K562 (cell line): ENCODE data around the gene SIRT7. TPM values are rescaled to one million over a fixed set of nuclear protein-coding genes. Genes with fewer than 3 reads are reported as not detected.

Experiments
- BCOR ChIP-seq: fragments of 450-650 bp; IDR thresholded peaks from 2 replicates; pipeline ENCODE4 v1.6.1; 2016
- CBX5 ChIP-seq: IDR thresholded peaks from 2 replicates; pipeline ENCODE4 v1.6.1; 2014; ENCODE audit warnings: low read depth, borderline replicate concordance
- CREM ChIP-seq: IDR thresholded peaks from 2 replicates; pipeline ENCODE4 v1.6.1; 2014; ENCODE audit warnings: antibody characterized with exemption, low read depth
- FOXP1 ChIP-seq: sonication (generic); formaldehyde crosslinking; IDR thresholded peaks from 2 replicates; pipeline ENCODE4 v1.8.0; 2022; ENCODE audit warnings: mild to moderate bottlenecking, missing genetic modification reagents
- GATA2 ChIP-seq: sonication (generic); formaldehyde crosslinking; IDR thresholded peaks from 2 replicates; pipeline ENCODE4 v1.4.0; 2020; ENCODE audit warnings: mild to moderate bottlenecking, missing genetic modification reagents
- HDAC1 ChIP-seq, 2 experiments: fragments of 450-650 bp; IDR thresholded peaks; 2 replicates each; pipeline ENCODE4 v1.6.1; 2016 to 2017; ENCODE audit warnings: inconsistent platforms in 1 of 2, mild to moderate bottlenecking in 1 of 2, moderate library complexity in 1 of 2
- MEIS2 ChIP-seq: fragments of 450-650 bp; IDR thresholded peaks from 2 replicates; pipeline ENCODE4 v1.6.1; 2014; ENCODE audit warnings: mild to moderate bottlenecking; ENCODE audit not compliant: partially characterized antibody
- MYNN ChIP-seq, 2 experiments: sonication (generic); formaldehyde crosslinking in 1 of 2; IDR thresholded peaks; 2 replicates each; pipeline versions ENCODE4 v1.5.0 to v1.6.1; 2016 to 2020; ENCODE audit warnings: antibody characterized with exemption in 1 of 2, missing genetic modification reagents in 1 of 2
- NFE2 ChIP-seq: IDR thresholded peaks from 2 replicates; pipeline ENCODE4 v1.6.1; 2014; ENCODE audit warnings: antibody characterized with exemption, low read depth
- PCBP1 ChIP-seq: fragments of 200-400 bp; formaldehyde crosslinking; IDR thresholded peaks from 2 replicates; pipeline ENCODE4 v1.6.1; 2018; ENCODE audit warnings: mild to moderate bottlenecking, low read depth, low read length; ENCODE audit not compliant: poor library complexity, severe bottlenecking
- PHF8 ChIP-seq: fragments of 200-600 bp; sonication (generic); IDR thresholded peaks from 2 replicates; pipeline ENCODE4 v1.6.1; 2012; ENCODE audit warnings: mixed run types, mild to moderate bottlenecking, inconsistent platforms, low read length, moderate library complexity, borderline replicate concordance
- PKNOX1 ChIP-seq: fragments of 450-650 bp; IDR thresholded peaks from 2 replicates; pipeline ENCODE4 v1.6.1; 2016
- SIRT6 ChIP-seq: IDR thresholded peaks from one replicate; pipeline ENCODE4 v1.6.1; 2012; ENCODE audit warnings: low read depth, mild to moderate bottlenecking, control low read depth, inconsistent platforms, low read length, moderate library complexity
- SOX6 ChIP-seq: fragments of 450-650 bp; IDR thresholded peaks from 2 replicates; pipeline ENCODE4 v1.6.1; 2014; ENCODE audit warnings: mild to moderate bottlenecking
- SRSF3 ChIP-seq: fragments of 200-400 bp; formaldehyde crosslinking; IDR thresholded peaks from 2 replicates; pipeline ENCODE4 v1.6.1; 2016; ENCODE audit warnings: mild to moderate bottlenecking, low read length, moderate library complexity; ENCODE audit not compliant: insufficient read depth
- TCF7 ChIP-seq: sonication (generic); IDR thresholded peaks from 2 replicates; pipeline ENCODE4 v1.6.1; 2016; ENCODE audit warnings: antibody characterized with exemption, borderline replicate concordance
- TFAP4 ChIP-seq: sonication (generic); formaldehyde crosslinking; IDR thresholded peaks from 2 replicates; pipeline ENCODE4 v1.8.0; 2022; ENCODE audit warnings: missing genetic modification reagents, mild to moderate bottlenecking, moderate library complexity, borderline replicate concordance
- THAP12 ChIP-seq: fragments of 250-450 bp; sonication (Bioruptor Pico); IDR thresholded peaks from 2 replicates; pipeline ENCODE4 v1.9.0; 2021; ENCODE audit warnings: mild to moderate bottlenecking, inconsistent platforms
- TOE1 ChIP-seq, 2 experiments: fragments of 450-650 bp in 1 of 2; sonication (generic) in 1 of 2; formaldehyde crosslinking in 1 of 2; IDR thresholded peaks; 2 replicates each; pipeline versions ENCODE4 v1.7.1 to v1.8.0; 2016 to 2022; ENCODE audit warnings: borderline replicate concordance in 2 of 2, mild to moderate bottlenecking in 2 of 2, antibody characterized with exemption in 1 of 2, inconsistent platforms in 1 of 2, low read depth in 1 of 2, missing genetic modification reagents in 1 of 2, moderate library complexity in 1 of 2
- YBX1 ChIP-seq: fragments of 450-650 bp; IDR thresholded peaks from 2 replicates; pipeline ENCODE4 v1.7.1; 2016; ENCODE audit warnings: mild to moderate bottlenecking
- ZBTB12 ChIP-seq: fragments of 250-450 bp; sonication (Bioruptor Pico); IDR thresholded peaks from 2 replicates; pipeline ENCODE4 v1.4.0; 2020
- polyA plus RNA-seq, 8 experiments: library from polyadenylated mRNA; depleted of rRNA in 4 of 8; stranded (reverse) in 5 of 8; unstranded in 3 of 8; fragments of >200 nt; fragmentation: Nextera tagmentation in 2 of 8; fragmentation: Illumina TruSeq in 1 of 8; extraction: Ambion mirVana in 2 of 8; extraction: Trizol in 1 of 8; gene quantifications; 2 replicates each; pipeline versions ENCODE4 v1.2.1 to v1.2.3, GENCODE V29; 2011 to 2014; ENCODE audit warnings: inconsistent platforms in 1 of 8, missing spikeins in 1 of 8
- total RNA-seq, 7 experiments: library from RNA; depleted of rRNA in 6 of 7; stranded (reverse); fragments of >200 nt in 6 of 7; fragmentation: Illumina TruSeq in 2 of 7; extraction: Trizol in 2 of 7; gene quantifications; 2 replicates each; pipeline versions ENCODE4 v1.2.1 to v1.2.3, GENCODE V29; 2011 to 2021; ENCODE audit warnings: low replicate concordance in 1 of 7

The SIRT7 gene
- total and polyA plus RNA-seq, 9 of the 15 experiments (the other 6 are each of a cell fraction or from before 2014, with no cell fraction given): 1.6 to 54.8 (median 20.3) TPM

GRCh38 chr17:81923302-81924260 is 5.6 kb upstream of the SIRT7 start (continued):
- TF ChIP-seq HDAC1 (IDR thresholded peaks at IDR 0.05) (peak in 1 of 2 experiments; percentile 71; a peak in 2 of 4 replicates), PCBP1 (peak; percentile 57), YBX1 (no peak), GATA2 (CRISPR knock-in tag) (no peak), PHF8 (peak; percentile 19; the same call in 1 of the 2 replicates), PKNOX1 (peak; percentile 6; the same call in 1 of the 2 replicates), TCF7 (0 out of 2 replicates have a peak, but pooled peaks have one; percentile 41), TFAP4 (CRISPR knock-in tag) (peak; percentile 54; the same call in 1 of the 2 replicates), NFE2 (peak; percentile 100), CREM (peak; percentile 44), THAP12 (0 out of 2 replicates have a peak, but pooled peaks have one; percentile 21), SOX6 (peak; percentile 66; the same call in 1 of the 2 replicates), ZBTB12 (CRISPR knock-in tag) (0 out of 2 replicates have a peak, but pooled peaks have one; percentile 18), TOE1 (IDR thresholded peaks at IDR 0.05; ENCODE audit: borderline replicate concordance) (0 out of 2 replicates have a peak, but pooled peaks have one; percentile 28), TOE1 (CRISPR knock-in tag; IDR thresholded peaks at IDR 0.05; ENCODE audit: borderline replicate concordance, low read depth) (no peak), MYNN (IDR thresholded peaks at IDR 0.05) (peak; percentile 67), MYNN (CRISPR knock-in tag; IDR thresholded peaks at IDR 0.05) (no peak), BCOR (no peak), SIRT6 (no peak), SRSF3 (no peak), CBX5 (no peak), FOXP1 (CRISPR knock-in tag) (peak; percentile 56; the same call in 1 of the 2 replicates), MEIS2 (peak; percentile 17)
